ENCODE measurements around the gene FLII. TPM values are rescaled to one million over a fixed set of nuclear protein-coding genes. Genes with fewer than 3 reads are reported as not detected.

Gene FLII
- total RNA-seq, 1 experiment from 2014 or later: 321 TPM

GRCh38 chr17:18246880-18247612, 11.5 kb downstream of the FLII start:
- DNase-seq (ENCODE audit: low spot score): no peak
- in situ Hi-C loops (cut with HindIII; ENCODE audit: low sequenced_read_pairs): no loop called here

- in situ Hi-C loops (cut with HindIII; ENCODE audit: low sequenced_read_pairs): no loop called here
- no peak for DNase-seq (ENCODE audit: low spot score)
Measured at GRCh38 chr17:18246109-18246725, 12.3 kb downstream of the FLII start.

GRCh38 chr17:18245038-18245776, 13.3 kb downstream of the FLII start:
- no peak for DNase-seq (ENCODE audit: low spot score)
- in situ Hi-C loops (cut with HindIII; ENCODE audit: low sequenced_read_pairs): no loop called here

- DNase-seq (ENCODE audit: low spot score): no peak
- in situ Hi-C loops (cut with HindIII; ENCODE audit: low sequenced_read_pairs): no loop called here
Measured at GRCh38 chr17:18241229-18241871, 17.2 kb downstream of the FLII start.

GRCh38 chr17:18240449-18240848, 18.1 kb downstream of the FLII start:
- in situ Hi-C loops (cut with HindIII; ENCODE audit: low sequenced_read_pairs): no loop called here

GRCh38 chr17:18238299-18238698, 20.2 kb downstream of the FLII start:
- DNase-seq (ENCODE audit: low spot score): no peak
- in situ Hi-C loops (cut with HindIII; ENCODE audit: low sequenced_read_pairs): no loop called here

More at GRCh38 chr17:18240449-18240848, 18.1 kb downstream of the FLII start:
- DNase-seq (ENCODE audit: low spot score): no peak

GRCh38 chr17:18237461-18237860, 21.1 kb downstream of the FLII start:
- no peak for DNase-seq (ENCODE audit: low spot score)
- in situ Hi-C loops (cut with HindIII; ENCODE audit: low sequenced_read_pairs): no loop called here

GRCh38 chr17:18236494-18236893, 22.0 kb downstream of the FLII start:
- no peak for DNase-seq (ENCODE audit: low spot score)
- in situ Hi-C loops (cut with HindIII; ENCODE audit: low sequenced_read_pairs): no loop called here

- in situ Hi-C loops (cut with HindIII; ENCODE audit: low sequenced_read_pairs): no loop called here
- DNase-seq (ENCODE audit: low spot score): no peak
Measured at GRCh38 chr17:18235743-18236256, 22.7 kb downstream of the FLII start.

GRCh38 chr17:18234853-18235380, 23.6 kb downstream of the FLII start:
- DNase-seq (ENCODE audit: low spot score): no peak
- in situ Hi-C loops (cut with HindIII; ENCODE audit: low sequenced_read_pairs): no loop called here

GRCh38 chr17:18233803-18234518, 24.6 kb downstream of the FLII start:
- in situ Hi-C loops (cut with HindIII; ENCODE audit: low sequenced_read_pairs): no loop called here
- no peak for DNase-seq (ENCODE audit: low spot score)

GRCh38 chr17:18231164-18231563, 27.4 kb downstream of the FLII start:
- no peak for DNase-seq (ENCODE audit: low spot score)
- in situ Hi-C loops (cut with HindIII; ENCODE audit: low sequenced_read_pairs): no loop called here

- in situ Hi-C loops (cut with HindIII; ENCODE audit: low sequenced_read_pairs): no loop called here
- no peak for DNase-seq (ENCODE audit: low spot score)
Measured at GRCh38 chr17:18230288-18231141, 28.0 kb downstream of the FLII start.

GRCh38 chr17:18229771-18230170, 28.8 kb downstream of the FLII start:
- in situ Hi-C loops (cut with HindIII; ENCODE audit: low sequenced_read_pairs): no loop called here
- DNase-seq (ENCODE audit: low spot score): no peak

- DNase-seq (ENCODE audit: low spot score): no peak
- in situ Hi-C loops (cut with HindIII; ENCODE audit: low sequenced_read_pairs): no loop called here
Measured at GRCh38 chr17:18229254-18229653, 29.3 kb downstream of the FLII start.

- in situ Hi-C loops (cut with HindIII; ENCODE audit: low sequenced_read_pairs): no loop called here
- DNase-seq (ENCODE audit: low spot score): no peak
Measured at GRCh38 chr17:18228176-18228682, 30.3 kb downstream of the FLII start.

- in situ Hi-C loops (cut with HindIII; ENCODE audit: low sequenced_read_pairs): no loop called here
- no peak for DNase-seq (ENCODE audit: low spot score)
Measured at GRCh38 chr17:18227635-18228034, 30.9 kb downstream of the FLII start.
